IPS-18c (cell line): ENCODE measurements around the gene GCH1.
A peak's percentile ranks its signal among the peaks of the same experiment; 100 is the strongest.
"Not testable (repeated sequence)": the region's sequence is repeated elsewhere in the genome, so short reads cannot be mapped to it uniquely, and the experiment has no call there.

Experiments
- H3K4me3 ChIP-seq: 2 replicates; pipeline ENCODE4 v1.7.0; 2013; ENCODE audit warnings: low read depth, mild to moderate bottlenecking, low read length, moderate library complexity; ENCODE audit not compliant: insufficient read depth
- H3K9me3 ChIP-seq: one replicate; pipeline ENCODE4 v1.6.1; 2013; ENCODE audit warnings: mild to moderate bottlenecking, low read length, moderate library complexity; ENCODE audit not compliant: control insufficient read depth, insufficient read depth

Gene GCH1

GRCh38 chr14:54814076-54814475, 88.5 kb downstream of the GCH1 start:
- no peak overlapping the region for H3K4me3 ChIP-seq
- H3K9me3 ChIP-seq: peaks cover under 1% of the 10 kb centered on the region

- Histone ChIP-seq H3K9me3 (no peaks in the 10 kb centered on the region), H3K4me3 (no peak overlapping the region)
These were observed 89.5 kb downstream of the GCH1 start for GRCh38 chr14:54813081-54813480.

GRCh38 chr14:54812617-54813016, 90.0 kb downstream of the GCH1 start:
- no peak overlapping the region for H3K4me3 ChIP-seq
- no peaks in the 10 kb centered on the region for H3K9me3 ChIP-seq

- H3K4me3 ChIP-seq: no peak overlapping the region
- H3K9me3 ChIP-seq: no peaks in the 10 kb centered on the region
These were observed 92.9 kb downstream of the GCH1 start for GRCh38 chr14:54809767-54810166.

GRCh38 chr14:54808326-54809161, 94.1 kb downstream of the GCH1 start:
- Histone ChIP-seq H3K4me3 (no peak overlapping the region), H3K9me3 (no peaks in the 10 kb centered on the region)

- Histone ChIP-seq H3K9me3 (no peaks in the 10 kb centered on the region), H3K4me3 (no peak overlapping the region)
These were observed 94.7 kb downstream of the GCH1 start for GRCh38 chr14:54807881-54808280.

GRCh38 chr14:54807428-54807827, 95.2 kb downstream of the GCH1 start:
- Histone ChIP-seq H3K4me3 (no peak overlapping the region), H3K9me3 (no peaks in the 10 kb centered on the region)

- H3K9me3 ChIP-seq: peaks cover 2% of the 10 kb centered on the region
- H3K4me3 ChIP-seq: no peak overlapping the region
These were observed 96.0 kb downstream of the GCH1 start for GRCh38 chr14:54806616-54807015.

- Histone ChIP-seq H3K9me3 (peaks cover 2% of the 10 kb centered on the region), H3K4me3 (no peak overlapping the region)
These were observed 96.9 kb downstream of the GCH1 start for GRCh38 chr14:54805445-54806322.

- H3K9me3 ChIP-seq: peaks cover 2% of the 10 kb centered on the region
- no peak overlapping the region for H3K4me3 ChIP-seq
These were observed 97.6 kb downstream of the GCH1 start for GRCh38 chr14:54805070-54805444.

- H3K9me3 ChIP-seq: peaks cover 2% of the 10 kb centered on the region
- H3K4me3 ChIP-seq: 0 out of 2 replicates have a peak overlapping the region, but pooled peaks have one; percentile 3
These were observed 98.0 kb downstream of the GCH1 start for GRCh38 chr14:54804538-54805041.

- peaks cover 2% of the 10 kb centered on the region for H3K9me3 ChIP-seq
- H3K4me3 ChIP-seq: no peak overlapping the region
These were observed 98.6 kb downstream of the GCH1 start for GRCh38 chr14:54803926-54804537.

- Histone ChIP-seq H3K4me3 (no peak overlapping the region), H3K9me3 (peaks cover 2% of the 10 kb centered on the region)
These were observed 99.2 kb downstream of the GCH1 start for GRCh38 chr14:54803396-54803795.

- H3K4me3 ChIP-seq, H3K9me3 ChIP-seq: not testable (repeated sequence)
These were observed 101.1 kb downstream of the GCH1 start for GRCh38 chr14:54801482-54801881.

- Histone ChIP-seq H3K9me3 (peaks cover 2% of the 10 kb centered on the region), H3K4me3 (no peak overlapping the region)
These were observed 104.0 kb downstream of the GCH1 start for GRCh38 chr14:54798465-54799124.

- H3K9me3 ChIP-seq: peaks cover 2% of the 10 kb centered on the region
- no peak overlapping the region for H3K4me3 ChIP-seq
These were observed 104.6 kb downstream of the GCH1 start for GRCh38 chr14:54797986-54798385.

- H3K4me3 ChIP-seq: no peak overlapping the region
- H3K9me3 ChIP-seq: peaks cover 2% of the 10 kb centered on the region
These were observed 105.1 kb downstream of the GCH1 start for GRCh38 chr14:54797556-54797955.
